ENCODE data around the gene FRMD5. TPM values are rescaled to one million over a fixed set of nuclear protein-coding genes. Genes with fewer than 3 reads are reported as not detected.

Gene FRMD5
- total RNA-seq, 1 donor from 2014 or later, result 1.5 TPM

- Mint-ChIP-seq H3K9me3 (ENCODE audit: low read depth) (no peaks in the 10 kb centered on the region), H3K4me3 (ENCODE audit: unreplicated experiment) (no peak overlapping the region), H3K27ac (ENCODE audit: unreplicated experiment) (no peak overlapping the region), H3K27me3 (ENCODE audit: low read depth) (no peaks in the 10 kb centered on the region), H3K4me1 (ENCODE audit: low read depth) (peaks cover 16% of the 10 kb centered on the region), H3K36me3 (ENCODE audit: low read depth) (no peaks in the 10 kb centered on the region)
- no peak for TF ChIP-seq CTCF (IDR thresholded peaks at IDR 0.05)
- no peak for DNase-seq (ENCODE audit: low spot score)
Measured at GRCh38 chr15:44094781-44095180, 100.3 kb downstream of the FRMD5 start.

- Mint-ChIP-seq H3K9me3 (ENCODE audit: low read depth) (no peaks in the 10 kb centered on the region), H3K4me3 (ENCODE audit: unreplicated experiment) (no peak overlapping the region), H3K27ac (ENCODE audit: unreplicated experiment) (no peak overlapping the region), H3K4me1 (ENCODE audit: low read depth) (peaks cover 20% of the 10 kb centered on the region), H3K36me3 (ENCODE audit: low read depth) (no peaks in the 10 kb centered on the region), H3K27me3 (ENCODE audit: low read depth) (no peaks in the 10 kb centered on the region)
- TF ChIP-seq CTCF (IDR thresholded peaks at IDR 0.05), result no peak
- DNase-seq (ENCODE audit: low spot score), result no peak
Measured at GRCh38 chr15:44093836-44094235, 101.2 kb downstream of the FRMD5 start.

- TF ChIP-seq CTCF (IDR thresholded peaks at IDR 0.05), result no peak
- peaks cover 35% of the 10 kb centered on the region for H3K4me1 Mint-ChIP-seq (ENCODE audit: low read depth)
- DNase-seq (ENCODE audit: low spot score), result no peak
Measured at GRCh38 chr15:44092221-44092620, 102.8 kb downstream of the FRMD5 start.

GRCh38 chr15:44087578-44088465 is 107.2 kb downstream of the FRMD5 start:
- peak overlapping the region; percentile 24 for H3K4me3 Mint-ChIP-seq (ENCODE audit: unreplicated experiment)
- no peak for TF ChIP-seq CTCF (IDR thresholded peaks at IDR 0.05)
- no peaks in the 10 kb centered on the region for H3K27me3 Mint-ChIP-seq (ENCODE audit: low read depth)
- no peaks in the 10 kb centered on the region for H3K9me3 Mint-ChIP-seq (ENCODE audit: low read depth)
- peak overlapping the region; percentile 93 for H3K27ac Mint-ChIP-seq (ENCODE audit: unreplicated experiment)
- no peak for DNase-seq (ENCODE audit: low spot score)
- H3K4me1 Mint-ChIP-seq (ENCODE audit: low read depth), result peaks cover 52% of the 10 kb centered on the region
- H3K36me3 Mint-ChIP-seq (ENCODE audit: low read depth), result no peaks in the 10 kb centered on the region

More at GRCh38 chr15:44092221-44092620, 102.8 kb downstream of the FRMD5 start:
- no peaks in the 10 kb centered on the region for H3K36me3 Mint-ChIP-seq (ENCODE audit: low read depth)
- no peaks in the 10 kb centered on the region for H3K27me3 Mint-ChIP-seq (ENCODE audit: low read depth)
- no peak overlapping the region for H3K27ac Mint-ChIP-seq (ENCODE audit: unreplicated experiment)
- no peak overlapping the region for H3K4me3 Mint-ChIP-seq (ENCODE audit: unreplicated experiment)
- no peaks in the 10 kb centered on the region for H3K9me3 Mint-ChIP-seq (ENCODE audit: low read depth)

- no peaks in the 10 kb centered on the region for H3K27me3 Mint-ChIP-seq (ENCODE audit: low read depth)
- H3K36me3 Mint-ChIP-seq (ENCODE audit: low read depth), result no peaks in the 10 kb centered on the region
- no peak for DNase-seq (ENCODE audit: low spot score)
- no peak for TF ChIP-seq CTCF (IDR thresholded peaks at IDR 0.05)
- H3K4me1 Mint-ChIP-seq (ENCODE audit: low read depth), result peaks cover 65% of the 10 kb centered on the region
- H3K9me3 Mint-ChIP-seq (ENCODE audit: low read depth), result no peaks in the 10 kb centered on the region
- no peak overlapping the region for H3K4me3 Mint-ChIP-seq (ENCODE audit: unreplicated experiment)
- no peak overlapping the region for H3K27ac Mint-ChIP-seq (ENCODE audit: unreplicated experiment)
Measured at GRCh38 chr15:44084770-44085169, 110.3 kb downstream of the FRMD5 start.

All from chondrocyte (in vitro differentiated cells).